Measurements from ENCODE around the gene AKR1C2. TPM values are rescaled to one million over a fixed set of nuclear protein-coding genes. Genes with fewer than 3 reads are reported as not detected.
"Not testable (repeated sequence)": the region's sequence is repeated elsewhere in the genome, so short reads cannot be mapped to it uniquely, and the experiment has no call there.

The AKR1C2 gene
- total RNA-seq, 1 experiment from 2014 or later: 0.25 TPM

- H3K36me3 ChIP-seq (ENCODE audit: control insufficient read depth in 1 of 2, insufficient read depth in 2 of 2, low read length in 2 of 2); H3K4me1 ChIP-seq (ENCODE audit: control insufficient read depth in 1 of 2, insufficient read depth in 2 of 2, low read length in 2 of 2); RAD21 ChIA-PET (ENCODE audit: low non-redundant PET in 1 of 2, low total read pairs in 2 of 2, uncharacterized antibody in 2 of 2, unreplicated experiment in 2 of 2); BruUV-seq (replicated peaks); H3K9me3 ChIP-seq (ENCODE audit: control insufficient read depth in 1 of 2, insufficient read depth in 1 of 2, low read depth in 1 of 2, low read length in 2 of 2); H3K4me2 ChIP-seq (ENCODE audit: low read length); H3K79me2 ChIP-seq (ENCODE audit: insufficient read depth, low read length); POLR2A ChIA-PET; intact Hi-C loops (cut with micrococcal nuclease); CTCF ChIA-PET; ATAC-seq; H3K4me3 ChIP-seq (replicated peaks in 1 of 2; ENCODE audit: low read depth in 1 of 2, low read length in 2 of 2); H3K27me3 ChIP-seq (ENCODE audit: insufficient read depth, low read length); H4K20me1 ChIP-seq (ENCODE audit: insufficient read depth); H3K9me2 ChIP-seq (ENCODE audit: insufficient read depth); H3K27ac ChIP-seq (ENCODE audit: low read depth, low read length); H3K9ac ChIP-seq (ENCODE audit: low read length); H2AFZ ChIP-seq (ENCODE audit: low read depth, low read length, poor library complexity, severe bottlenecking); DNase-seq (ENCODE audit: low read depth, low spot score): not testable (repeated sequence)
These were observed 37.9 kb downstream of the AKR1C2 start for GRCh38 chr10:4965763-4966162.

GRCh38 chr10:4963815-4964154 lies 39.9 kb downstream of the AKR1C2 start:
- H3K9me2 ChIP-seq (ENCODE audit: insufficient read depth); intact Hi-C loops (cut with micrococcal nuclease); H3K36me3 ChIP-seq (ENCODE audit: control insufficient read depth in 1 of 2, insufficient read depth in 2 of 2, low read length in 2 of 2); H3K27ac ChIP-seq (ENCODE audit: low read depth, low read length); H2AFZ ChIP-seq (ENCODE audit: low read depth, low read length, poor library complexity, severe bottlenecking); POLR2A ChIA-PET; H3K4me1 ChIP-seq (ENCODE audit: control insufficient read depth in 1 of 2, insufficient read depth in 2 of 2, low read length in 2 of 2); RAD21 ChIA-PET (ENCODE audit: low non-redundant PET in 1 of 2, low total read pairs in 2 of 2, uncharacterized antibody in 2 of 2, unreplicated experiment in 2 of 2); H3K27me3 ChIP-seq (ENCODE audit: insufficient read depth, low read length); ATAC-seq; H3K79me2 ChIP-seq (ENCODE audit: insufficient read depth, low read length); BruUV-seq (replicated peaks); H3K9ac ChIP-seq (ENCODE audit: low read length); H3K9me3 ChIP-seq (ENCODE audit: control insufficient read depth in 1 of 2, insufficient read depth in 1 of 2, low read depth in 1 of 2, low read length in 2 of 2); DNase-seq (ENCODE audit: low read depth, low spot score); H3K4me2 ChIP-seq (ENCODE audit: low read length); H4K20me1 ChIP-seq (ENCODE audit: insufficient read depth); H3K4me3 ChIP-seq (replicated peaks in 1 of 2; ENCODE audit: low read depth in 1 of 2, low read length in 2 of 2): not testable (repeated sequence)
- CTCF ChIA-PET: interaction anchor here (1.8 kb wide), 1 partner anchor 114 kb away, joined by 6 read pairs; no protein-coding TSS in a partner anchor

- H3K36me3 ChIP-seq (ENCODE audit: control insufficient read depth in 1 of 2, insufficient read depth in 2 of 2, low read length in 2 of 2); H3K4me2 ChIP-seq (ENCODE audit: low read length); H3K4me3 ChIP-seq (replicated peaks in 1 of 2; ENCODE audit: low read depth in 1 of 2, low read length in 2 of 2); H3K27ac ChIP-seq (ENCODE audit: low read depth, low read length); H3K9me3 ChIP-seq (ENCODE audit: control insufficient read depth in 1 of 2, insufficient read depth in 1 of 2, low read depth in 1 of 2, low read length in 2 of 2); POLR2A ChIA-PET; H2AFZ ChIP-seq (ENCODE audit: low read depth, low read length, poor library complexity, severe bottlenecking); RAD21 ChIA-PET (ENCODE audit: low non-redundant PET in 1 of 2, low total read pairs in 2 of 2, uncharacterized antibody in 2 of 2, unreplicated experiment in 2 of 2); H3K9ac ChIP-seq (ENCODE audit: low read length); H3K27me3 ChIP-seq (ENCODE audit: insufficient read depth, low read length); BruUV-seq (replicated peaks); H3K79me2 ChIP-seq (ENCODE audit: insufficient read depth, low read length); H4K20me1 ChIP-seq (ENCODE audit: insufficient read depth); intact Hi-C loops (cut with micrococcal nuclease); H3K9me2 ChIP-seq (ENCODE audit: insufficient read depth); H3K4me1 ChIP-seq (ENCODE audit: control insufficient read depth in 1 of 2, insufficient read depth in 2 of 2, low read length in 2 of 2); DNase-seq (ENCODE audit: low read depth, low spot score): not testable (repeated sequence)
- CTCF ChIA-PET: interaction anchor here (1.8 kb wide), 1 partner anchor 113 kb away, joined by 6 read pairs; no protein-coding TSS in a partner anchor
- peak; percentile 75 for ATAC-seq
These were observed 40.5 kb downstream of the AKR1C2 start, which contains the start of gene AKR1C1 for GRCh38 chr10:4962876-4963814. AKR1C1 (plus strand) TSS chr10:4963415; CDS start chr10:4963445, 30 bp downstream.

GRCh38 chr10:4962308-4962707 lies 41.3 kb downstream of the AKR1C2 start:
- DNase-seq (ENCODE audit: low read depth, low spot score); H3K79me2 ChIP-seq (ENCODE audit: insufficient read depth, low read length); H4K20me1 ChIP-seq (ENCODE audit: insufficient read depth); H3K27me3 ChIP-seq (ENCODE audit: insufficient read depth, low read length); H3K9ac ChIP-seq (ENCODE audit: low read length); BruUV-seq (replicated peaks); H3K4me1 ChIP-seq (ENCODE audit: control insufficient read depth in 1 of 2, insufficient read depth in 2 of 2, low read length in 2 of 2); RAD21 ChIA-PET (ENCODE audit: low non-redundant PET in 1 of 2, low total read pairs in 2 of 2, uncharacterized antibody in 2 of 2, unreplicated experiment in 2 of 2); H3K4me3 ChIP-seq (replicated peaks in 1 of 2; ENCODE audit: low read depth in 1 of 2, low read length in 2 of 2); CTCF ChIA-PET; H2AFZ ChIP-seq (ENCODE audit: low read depth, low read length, poor library complexity, severe bottlenecking); intact Hi-C loops (cut with micrococcal nuclease); H3K9me3 ChIP-seq (ENCODE audit: control insufficient read depth in 1 of 2, insufficient read depth in 1 of 2, low read depth in 1 of 2, low read length in 2 of 2); POLR2A ChIA-PET; H3K27ac ChIP-seq (ENCODE audit: low read depth, low read length); H3K4me2 ChIP-seq (ENCODE audit: low read length); H3K36me3 ChIP-seq (ENCODE audit: control insufficient read depth in 1 of 2, insufficient read depth in 2 of 2, low read length in 2 of 2); H3K9me2 ChIP-seq (ENCODE audit: insufficient read depth); ATAC-seq: not testable (repeated sequence)

Data from HCT116 (cell line).